ENCODE measurements around the gene STK24.

Gene STK24

GRCh38 chr13:98511435-98511834 lies 65.5 kb downstream of the STK24 start:
- DNase-seq (ENCODE audit: low spot score) = peak; percentile 28

- DNase-seq (ENCODE audit: low spot score) = no peak
These were observed 66.8 kb downstream of the STK24 start for GRCh38 chr13:98510156-98510509.

DNA sequence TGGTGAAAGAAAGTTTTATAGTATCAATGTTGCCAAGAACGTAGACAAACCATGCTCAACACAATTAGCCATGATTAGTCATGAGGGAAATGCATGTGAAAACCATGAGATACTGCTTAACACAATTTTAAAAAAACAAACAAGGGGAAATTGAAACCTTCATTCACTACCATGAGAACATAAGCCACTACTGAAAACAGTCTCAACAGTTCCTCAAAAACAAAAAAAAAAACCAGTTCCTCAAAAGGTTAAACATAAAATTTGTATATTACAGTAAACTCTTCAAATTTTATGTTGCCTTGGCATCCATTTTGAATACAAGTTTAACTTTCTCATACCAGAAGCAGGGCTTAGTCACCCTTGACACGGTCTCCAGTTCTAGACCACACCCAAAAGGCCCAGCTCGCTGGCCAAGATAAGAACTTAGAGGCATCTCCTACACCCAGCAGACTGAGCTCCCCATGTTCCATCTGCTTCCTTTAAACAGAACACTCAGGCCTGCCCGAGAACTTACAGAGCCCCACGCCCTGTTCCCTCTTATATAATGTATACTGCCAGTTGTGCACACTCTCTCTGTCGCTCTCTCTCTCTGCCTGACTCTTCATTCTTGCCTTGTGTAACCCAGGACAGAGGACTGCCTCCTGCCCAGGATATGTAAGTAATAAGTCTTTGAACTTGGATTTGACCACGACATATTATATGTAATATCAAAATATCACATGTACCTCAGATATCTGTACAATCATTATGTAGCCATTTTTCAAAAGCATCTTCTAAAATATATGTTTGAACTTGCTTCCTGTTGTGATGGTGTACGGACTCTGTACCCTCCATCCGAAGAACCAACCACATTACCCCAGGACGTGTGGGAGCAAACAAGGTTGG lies 67.4 kb downstream of the STK24 start:
- peak; percentile 39 for DNase-seq (ENCODE audit: low spot score)

DNA sequence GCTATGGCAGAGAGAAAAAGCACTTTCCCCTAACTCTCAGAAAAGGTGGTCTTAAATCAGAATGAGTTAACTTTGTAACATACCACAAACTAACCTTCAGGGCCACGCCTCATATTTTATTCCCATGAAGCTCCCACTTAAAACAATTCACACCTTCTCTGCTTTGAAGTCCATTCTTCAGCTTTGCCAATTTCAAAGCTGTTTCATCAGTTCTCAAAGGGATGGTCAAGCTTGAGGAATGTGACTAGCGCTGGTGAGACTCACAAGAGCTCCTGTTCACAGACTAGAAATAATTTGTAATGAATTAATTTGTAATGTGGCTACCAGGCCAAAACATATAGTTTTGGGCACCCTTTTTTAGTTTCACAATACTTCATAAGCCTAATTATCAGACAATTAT lies 68.2 kb downstream of the STK24 start:
- no peak for DNase-seq (ENCODE audit: low spot score)

DNA sequence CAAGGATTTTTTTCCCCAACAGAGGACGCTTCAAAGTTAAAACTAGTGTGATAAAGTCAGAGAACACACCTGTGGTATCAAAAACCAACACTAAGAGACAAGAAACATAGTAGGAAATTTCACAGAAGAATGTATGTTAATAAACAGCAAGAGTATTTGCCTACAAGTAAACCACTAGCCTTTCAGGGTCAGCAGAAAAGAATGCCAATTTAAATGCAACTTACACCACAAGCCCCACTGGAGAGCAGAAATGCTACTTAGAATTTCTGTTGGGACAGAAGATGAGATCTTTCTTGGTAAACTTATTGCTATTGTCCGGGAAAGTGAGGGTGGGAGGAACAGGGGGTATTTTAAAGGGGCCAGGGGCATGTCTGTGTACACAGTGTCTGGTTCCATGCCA lies 68.6 kb downstream of the STK24 start:
- DNase-seq (ENCODE audit: low spot score) = no peak

GRCh38 chr13:98507282-98507797 lies 69.6 kb downstream of the STK24 start:
- DNase-seq (ENCODE audit: low spot score) = no peak

DNA sequence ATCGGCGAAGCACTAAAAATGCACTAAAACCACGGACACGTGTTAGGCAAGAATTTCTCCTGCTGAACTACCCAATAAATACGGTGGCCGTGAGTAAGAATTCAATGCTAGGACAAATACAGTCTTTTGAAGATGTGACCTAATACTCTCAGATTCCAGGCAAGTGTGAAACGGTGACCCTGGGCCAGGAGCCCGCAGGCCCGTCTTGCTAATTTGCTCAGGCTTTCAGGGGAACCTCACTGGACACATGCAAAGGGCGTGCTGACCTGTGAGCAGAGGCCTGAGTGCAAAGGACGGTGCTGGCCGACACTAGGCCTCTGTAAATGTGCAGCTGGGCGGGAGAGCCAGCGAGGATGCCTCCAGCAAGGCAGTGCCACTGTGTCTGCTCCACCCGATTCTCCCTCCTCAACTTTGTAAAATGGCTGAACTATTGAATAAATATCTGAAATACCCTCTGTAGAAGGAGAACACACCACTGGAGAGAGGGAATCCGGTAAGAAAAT lies 70.1 kb downstream of the STK24 start:
- DNase-seq (ENCODE audit: low spot score) = no peak

DNA sequence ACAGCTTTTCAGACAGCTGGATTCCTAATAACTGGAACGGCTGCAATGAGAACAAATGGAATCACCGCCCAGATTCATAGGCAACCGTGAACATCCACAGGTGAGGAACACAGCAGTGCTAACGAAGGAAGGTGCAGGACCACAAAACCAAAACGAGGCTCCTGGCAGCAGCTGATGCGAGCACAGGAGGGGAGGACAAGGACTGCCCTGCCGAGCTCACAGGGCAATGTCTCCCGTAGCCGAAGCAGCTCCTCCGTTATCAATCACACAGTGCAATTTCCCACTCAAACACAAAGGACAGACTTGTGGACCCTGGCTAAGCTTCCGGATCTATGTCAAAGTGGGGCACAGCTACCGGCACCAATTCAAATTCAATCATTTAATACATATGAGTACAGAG lies 70.6 kb downstream of the STK24 start:
- no peak for DNase-seq (ENCODE audit: low spot score)

DNA sequence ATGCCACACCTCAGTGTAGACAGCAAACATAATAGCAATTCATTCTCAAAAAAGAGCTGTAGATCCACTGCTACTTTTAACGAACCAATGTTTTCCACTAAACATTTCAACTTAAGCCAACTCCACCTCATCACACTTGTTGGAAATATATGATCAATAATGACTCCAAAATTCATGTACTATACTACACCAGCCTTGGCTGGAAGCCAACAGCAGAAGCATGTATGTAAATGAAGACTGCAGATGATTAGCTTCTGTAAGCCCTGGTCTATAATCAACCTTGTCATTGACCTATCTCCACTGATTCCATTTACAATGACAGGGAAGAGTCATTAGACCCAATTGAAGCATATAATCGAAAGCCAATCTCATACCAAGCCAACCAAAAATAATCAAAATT lies 71.7 kb downstream of the STK24 start:
- no peak for DNase-seq (ENCODE audit: low spot score)

DNA sequence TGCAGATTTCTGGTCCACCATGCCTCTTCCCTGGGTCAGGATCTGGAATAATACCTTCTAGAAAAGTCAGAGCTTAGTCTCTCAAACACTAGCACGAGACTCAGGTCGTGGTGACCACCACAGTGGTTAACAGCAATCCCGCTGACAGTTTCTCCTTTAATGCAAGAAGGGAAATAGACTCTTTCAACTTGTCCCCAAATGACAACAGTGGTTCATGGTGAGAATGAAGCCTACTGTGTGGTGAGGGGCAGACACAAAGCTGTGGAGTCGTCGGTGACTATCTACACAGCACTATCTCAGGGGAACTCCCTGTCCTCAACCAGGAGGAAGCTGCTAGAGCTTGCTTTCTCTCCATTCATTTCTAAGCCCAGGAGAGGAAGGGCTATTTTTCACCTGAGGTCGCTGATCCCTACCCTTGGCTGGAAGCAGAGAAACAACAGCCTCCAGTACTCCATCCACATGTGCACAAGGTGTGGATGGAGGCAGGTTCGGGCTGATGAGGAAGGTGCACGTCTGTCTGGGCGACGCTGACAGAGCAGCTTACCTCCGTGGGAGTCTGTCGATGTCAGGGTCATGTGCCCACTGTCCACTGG lies 72.4 kb downstream of the STK24 start:
- no peak for DNase-seq (ENCODE audit: low spot score)

- no peak for DNase-seq (ENCODE audit: low spot score)
These were observed 72.9 kb downstream of the STK24 start for GRCh38 chr13:98504029-98504351.

- no peak for DNase-seq (ENCODE audit: low spot score)
These were observed 73.5 kb downstream of the STK24 start for GRCh38 chr13:98503175-98504028.

- DNase-seq (ENCODE audit: low spot score) = no peak
These were observed 75.9 kb downstream of the STK24 start for GRCh38 chr13:98500963-98501421.

GRCh38 chr13:98496966-98497365 lies 79.9 kb downstream of the STK24 start:
- no peak for DNase-seq (ENCODE audit: low spot score)

GRCh38 chr13:98496479-98496791 lies 80.5 kb downstream of the STK24 start:
- no peak for DNase-seq (ENCODE audit: low spot score)

DNA sequence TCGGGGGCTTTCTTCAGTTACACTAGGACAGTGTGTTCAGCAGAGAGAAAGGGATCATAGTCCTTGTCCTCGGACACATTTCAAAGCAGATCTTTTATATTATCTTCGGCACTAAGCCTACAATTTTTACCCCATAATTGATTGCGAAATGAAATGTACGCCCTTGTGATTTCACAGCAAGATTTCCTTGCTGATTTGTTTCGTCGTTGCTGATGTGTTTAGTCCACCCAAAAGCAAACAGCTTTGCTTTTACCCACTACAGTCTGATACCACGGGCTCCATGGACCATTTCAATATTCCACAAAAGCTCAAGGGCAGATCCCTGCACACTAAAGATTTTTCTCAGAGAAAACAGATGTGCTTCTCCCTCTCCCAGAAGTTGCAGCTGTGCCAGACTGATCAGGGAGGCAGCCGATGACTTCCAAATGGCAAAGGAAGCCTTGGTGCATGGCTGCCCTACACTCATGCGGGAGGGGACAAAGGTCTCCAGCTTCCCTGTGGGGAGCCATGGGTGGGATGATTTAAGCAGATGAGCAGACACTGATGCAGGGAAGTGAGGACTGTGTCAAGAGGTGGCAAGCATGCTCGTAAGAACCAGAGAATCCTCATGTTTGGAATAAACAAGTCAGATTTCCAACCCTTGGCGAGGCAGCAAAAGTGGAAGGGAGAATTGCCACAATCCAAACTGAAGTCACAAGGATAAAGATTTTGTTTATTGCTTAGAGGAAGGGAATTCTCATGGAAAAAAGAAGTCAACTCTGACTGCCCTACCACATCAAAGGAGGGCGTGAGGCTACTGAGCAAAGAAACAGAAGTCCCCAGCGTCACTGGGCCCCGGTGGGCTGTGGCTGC lies 81.1 kb downstream of the STK24 start:
- DNase-seq (ENCODE audit: low spot score) = no peak

GRCh38 chr13:98494769-98495168 lies 82.1 kb downstream of the STK24 start:
- DNase-seq (ENCODE audit: low spot score) = no peak

- no peak for DNase-seq (ENCODE audit: low spot score)
These were observed 83.7 kb downstream of the STK24 start for GRCh38 chr13:98493042-98493712.

DNA sequence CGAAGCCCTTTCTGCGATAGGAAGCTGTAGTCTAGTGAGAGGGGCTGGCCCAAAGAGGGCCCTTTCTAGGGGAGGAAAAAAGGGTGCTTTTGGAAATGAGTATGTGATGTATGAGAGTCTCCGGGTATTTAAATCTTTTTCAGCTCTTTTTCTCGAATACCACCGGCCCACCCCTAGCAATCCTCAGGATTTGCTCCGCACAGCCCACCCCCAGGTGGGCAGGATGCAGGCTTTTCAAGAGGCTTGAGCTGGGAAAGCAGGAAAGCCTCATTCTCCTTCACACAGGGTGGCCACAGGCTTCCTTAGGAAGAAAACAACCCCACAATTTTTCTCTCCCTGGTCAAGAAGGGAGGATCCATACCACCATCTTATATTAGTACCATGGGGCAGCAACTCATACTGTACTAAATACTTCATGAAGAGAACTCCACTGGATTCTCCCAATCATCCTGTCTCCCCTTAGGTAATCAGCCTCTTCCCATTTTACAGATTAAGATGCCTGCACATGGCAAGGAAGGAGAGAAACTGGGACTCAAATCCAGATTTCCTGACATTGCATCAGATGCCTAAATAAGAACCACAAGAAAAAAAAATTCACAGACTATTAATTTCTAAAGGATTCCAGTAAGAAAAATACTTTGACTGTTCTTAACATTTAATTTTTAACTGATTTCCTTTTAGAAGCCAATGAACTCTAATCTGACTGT lies 84.4 kb downstream of the STK24 start:
- DNase-seq (ENCODE audit: low spot score) = no peak

GRCh38 chr13:98490866-98491265 lies 86.0 kb downstream of the STK24 start:
- no peak for DNase-seq (ENCODE audit: low spot score)
